ENCODE measurements around the gene TPX2.

TPX2 gene, protein sequence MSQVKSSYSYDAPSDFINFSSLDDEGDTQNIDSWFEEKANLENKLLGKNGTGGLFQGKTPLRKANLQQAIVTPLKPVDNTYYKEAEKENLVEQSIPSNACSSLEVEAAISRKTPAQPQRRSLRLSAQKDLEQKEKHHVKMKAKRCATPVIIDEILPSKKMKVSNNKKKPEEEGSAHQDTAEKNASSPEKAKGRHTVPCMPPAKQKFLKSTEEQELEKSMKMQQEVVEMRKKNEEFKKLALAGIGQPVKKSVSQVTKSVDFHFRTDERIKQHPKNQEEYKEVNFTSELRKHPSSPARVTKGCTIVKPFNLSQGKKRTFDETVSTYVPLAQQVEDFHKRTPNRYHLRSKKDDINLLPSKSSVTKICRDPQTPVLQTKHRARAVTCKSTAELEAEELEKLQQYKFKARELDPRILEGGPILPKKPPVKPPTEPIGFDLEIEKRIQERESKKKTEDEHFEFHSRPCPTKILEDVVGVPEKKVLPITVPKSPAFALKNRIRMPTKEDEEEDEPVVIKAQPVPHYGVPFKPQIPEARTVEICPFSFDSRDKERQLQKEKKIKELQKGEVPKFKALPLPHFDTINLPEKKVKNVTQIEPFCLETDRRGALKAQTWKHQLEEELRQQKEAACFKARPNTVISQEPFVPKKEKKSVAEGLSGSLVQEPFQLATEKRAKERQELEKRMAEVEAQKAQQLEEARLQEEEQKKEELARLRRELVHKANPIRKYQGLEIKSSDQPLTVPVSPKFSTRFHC

DNA sequence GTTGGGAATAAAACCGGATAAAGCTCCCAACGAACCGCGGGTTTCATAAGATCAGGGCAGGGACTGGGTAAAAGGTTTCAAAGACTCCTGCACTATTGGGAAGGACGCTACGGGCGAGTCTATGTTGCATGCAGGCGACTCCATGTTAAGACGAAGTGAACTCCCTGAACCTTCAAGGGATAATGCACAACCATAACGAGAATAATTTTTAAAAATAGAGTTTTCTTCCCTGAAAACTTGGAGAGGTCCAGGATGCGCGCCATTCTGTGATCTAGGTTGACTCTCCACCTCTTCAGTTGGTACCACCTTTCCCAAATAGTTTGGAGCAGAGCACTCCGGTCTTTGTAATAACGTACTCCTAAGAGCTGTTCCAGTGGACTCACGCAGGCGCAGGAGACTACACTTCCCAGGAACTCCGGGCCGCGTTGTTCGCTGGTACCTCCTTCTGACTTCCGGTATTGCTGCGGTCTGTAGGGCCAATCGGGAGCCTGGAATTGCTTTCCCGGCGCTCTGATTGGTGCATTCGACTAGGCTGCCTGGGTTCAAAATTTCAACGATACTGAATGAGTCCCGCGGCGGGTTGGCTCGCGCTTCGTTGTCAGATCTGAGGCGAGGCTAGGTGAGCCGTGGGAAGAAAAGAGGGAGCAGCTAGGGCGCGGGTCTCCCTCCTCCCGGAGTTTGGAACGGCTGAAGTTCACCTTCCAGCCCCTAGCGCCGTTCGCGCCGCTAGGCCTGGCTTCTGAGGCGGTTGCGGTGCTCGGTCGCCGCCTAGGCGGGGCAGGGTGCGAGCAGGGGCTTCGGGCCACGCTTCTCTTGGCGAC is at the start of gene TPX2:
Gene TPX2, plus strand, starts transcription at position 562 of the 821 bp plus-strand sequence. CDS start 18,187 bp downstream, outside the sequence.
- TF ChIP-seq Cebpa-rat (IDR thresholded peaks at IDR 0.05) = no peak
- no peaks in the 10 kb centered on the region for H3K27me3 ChIP-seq
- H3K4me3 ChIP-seq = peak within 1 kb of the TSS; percentile 80
- peaks cover 19% of the 10 kb centered on the region; the same call in 1 of the 2 replicates for H4K20me1 ChIP-seq
- peaks cover 18% of the 10 kb centered on the region for H3K36me3 ChIP-seq
- H3K9me3 ChIP-seq = no peaks in the 10 kb centered on the region
- peak within 1 kb of the TSS; percentile 74 for H3K4me2 ChIP-seq
- peak within 1 kb of the TSS; percentile 85 for H3K9ac ChIP-seq
- peak within 1 kb of the TSS; percentile 83 for H3K27ac ChIP-seq
- peaks cover 44% of the 10 kb centered on the region for H3K4me1 ChIP-seq

DNA sequence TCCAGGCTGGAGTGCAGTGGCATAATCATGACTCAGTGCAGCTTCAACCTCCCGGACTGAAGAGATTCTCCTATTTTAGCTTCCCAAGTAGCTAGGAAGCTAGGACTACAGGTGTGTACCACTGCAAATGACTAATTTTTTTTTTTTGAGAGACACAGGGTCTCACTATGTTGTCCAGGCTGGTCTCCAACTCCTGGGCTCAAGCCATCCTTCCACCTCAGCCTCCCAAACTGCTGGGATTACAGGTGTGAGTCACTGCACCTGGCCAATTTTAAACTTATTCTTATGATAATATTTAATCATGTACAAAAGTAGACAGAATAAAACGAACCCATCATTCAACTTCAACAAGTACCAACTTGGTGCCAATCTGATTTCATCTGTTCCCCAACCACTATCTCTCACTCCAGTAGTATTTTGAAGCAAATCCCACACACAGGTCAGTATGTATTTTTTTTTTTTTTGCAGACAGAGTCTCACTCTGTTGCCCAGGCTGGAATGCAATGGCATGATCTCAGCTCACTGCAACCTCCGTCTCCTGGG is 48.9 kb upstream of the TPX2 start:
- Histone ChIP-seq H3K4me2 (no peak overlapping the region), H3K9ac (no peak overlapping the region), H3K4me3 (no peak overlapping the region), H3K27ac (no peak overlapping the region), H3K9me3 (no peaks in the 10 kb centered on the region), H4K20me1 (peaks cover 12% of the 10 kb centered on the region; the same call in 1 of the 2 replicates), H3K36me3 (peaks cover 68% of the 10 kb centered on the region), H3K4me1 (peaks cover 93% of the 10 kb centered on the region), H3K27me3 (no peaks in the 10 kb centered on the region)
- no peak for TF ChIP-seq Cebpa-rat (IDR thresholded peaks at IDR 0.05)

DNA sequence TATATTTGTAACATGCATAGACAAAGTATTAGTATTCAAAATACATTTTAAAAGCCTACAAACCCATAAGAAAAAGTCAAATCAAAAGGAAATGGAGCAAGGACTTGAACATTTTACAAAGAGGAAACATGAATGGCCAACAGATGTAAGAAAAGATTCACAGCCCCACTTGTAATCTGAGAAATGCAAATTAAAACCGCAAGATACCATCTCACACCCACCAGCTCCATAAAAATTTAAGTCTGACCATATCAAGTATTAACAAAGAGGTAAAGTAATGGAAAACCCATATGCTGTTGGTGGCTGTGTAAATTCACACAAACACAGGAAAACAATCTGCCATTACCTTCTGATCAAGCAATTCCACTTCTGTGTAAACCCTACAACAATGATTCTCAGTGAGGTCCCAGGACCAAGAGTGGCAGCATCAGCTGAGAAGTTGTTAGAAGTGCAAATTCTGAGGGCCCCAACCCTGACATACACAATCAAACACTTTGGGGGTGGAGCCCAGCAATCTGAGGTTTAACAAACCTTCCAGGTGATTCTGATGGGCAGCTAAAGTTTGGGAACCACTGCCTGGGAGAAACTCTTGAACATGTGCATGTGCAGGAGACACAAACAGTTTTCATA is 47.3 kb upstream of the TPX2 start:
- Histone ChIP-seq H3K4me2 (peak overlapping the region; percentile 14; the same call in 1 of the 2 replicates), H3K4me3 (no peak overlapping the region), H3K36me3 (peaks cover 80% of the 10 kb centered on the region), H3K9me3 (no peaks in the 10 kb centered on the region), H3K9ac (no peak overlapping the region), H4K20me1 (peaks cover 23% of the 10 kb centered on the region), H3K27me3 (no peaks in the 10 kb centered on the region), H3K27ac (peak overlapping the region; percentile 47; the same call in 1 of the 2 replicates), H3K4me1 (peaks cover 85% of the 10 kb centered on the region)
- TF ChIP-seq Cebpa-rat (IDR thresholded peaks at IDR 0.05) = no peak

DNA sequence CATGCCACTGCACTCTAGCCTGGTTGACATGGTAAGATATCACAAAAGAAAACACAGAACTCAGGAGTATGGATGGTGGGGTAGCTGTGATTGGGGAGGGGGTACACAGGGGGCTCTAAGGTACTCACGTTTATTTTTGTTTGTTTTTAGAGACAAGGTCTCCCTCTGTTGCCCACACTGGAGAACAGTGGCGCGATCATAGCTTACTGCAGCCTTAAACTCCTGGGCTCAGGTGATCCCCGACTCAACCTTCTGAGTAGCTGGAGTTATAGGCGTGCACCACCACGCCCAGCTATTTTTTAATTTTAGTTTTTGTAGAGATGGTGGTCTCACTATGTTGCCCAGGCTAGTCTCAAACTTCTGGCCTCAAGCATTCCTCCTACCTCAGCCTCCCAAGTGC is 45.7 kb upstream of the TPX2 start:
- Histone ChIP-seq H3K4me2 (peak overlapping the region; percentile 70), H3K9ac (0 out of 2 replicates have a peak overlapping the region, but pooled peaks have one; percentile 54), H3K9me3 (no peaks in the 10 kb centered on the region), H3K27me3 (no peaks in the 10 kb centered on the region), H3K4me1 (peaks cover 78% of the 10 kb centered on the region), H3K27ac (no peak overlapping the region; the same call in 1 of the 2 replicates), H4K20me1 (peaks cover 29% of the 10 kb centered on the region), H3K36me3 (peaks cover 82% of the 10 kb centered on the region), H3K4me3 (no peak overlapping the region)
- TF ChIP-seq Cebpa-rat (IDR thresholded peaks at IDR 0.05) = no peak

DNA sequence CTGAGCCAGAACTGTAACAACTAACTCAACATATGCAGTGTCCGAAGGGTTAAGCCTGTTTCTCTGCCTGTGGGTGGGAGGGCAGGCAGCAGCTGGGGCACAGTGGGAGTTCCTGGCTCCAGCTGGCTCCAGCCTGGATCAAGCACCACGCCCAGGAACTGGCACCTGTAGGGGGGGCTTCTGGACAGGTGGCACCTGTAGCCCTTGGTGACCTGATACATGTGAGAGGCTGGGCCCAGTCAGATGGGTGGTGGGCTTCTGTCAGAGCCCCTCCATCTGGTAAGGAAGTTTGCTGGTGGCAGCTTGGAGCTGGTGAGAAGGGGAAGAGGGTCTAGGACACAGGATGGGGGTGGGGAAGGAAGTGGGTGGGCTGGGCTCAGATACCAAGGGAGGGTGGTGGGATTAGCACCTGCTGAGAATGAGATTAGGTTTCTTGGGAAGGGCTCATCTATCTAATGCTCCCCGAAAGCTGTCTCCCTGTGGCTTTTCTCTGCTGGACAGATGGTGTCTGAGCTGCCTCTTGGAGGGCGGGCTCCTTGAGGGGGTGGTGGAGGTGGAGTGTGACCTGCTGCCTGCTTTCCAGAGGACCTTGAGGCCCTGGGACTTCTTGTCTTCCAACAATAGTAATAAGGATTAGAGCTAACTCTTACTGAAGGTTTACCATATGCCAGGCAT is 45.0 kb upstream of the TPX2 start:
- H3K9me3 ChIP-seq = no peaks in the 10 kb centered on the region
- TF ChIP-seq Cebpa-rat (IDR thresholded peaks at IDR 0.05) = no peak
- H3K36me3 ChIP-seq = peaks cover 83% of the 10 kb centered on the region
- H3K27me3 ChIP-seq = no peaks in the 10 kb centered on the region
- H3K27ac ChIP-seq = peak overlapping the region; percentile 67
- peaks cover 79% of the 10 kb centered on the region for H3K4me1 ChIP-seq
- H4K20me1 ChIP-seq = peaks cover 37% of the 10 kb centered on the region
- H3K4me3 ChIP-seq = no peak overlapping the region
- peak overlapping the region; percentile 54; the same call in 1 of the 2 replicates for H3K9ac ChIP-seq
- peak overlapping the region; percentile 70 for H3K4me2 ChIP-seq

DNA sequence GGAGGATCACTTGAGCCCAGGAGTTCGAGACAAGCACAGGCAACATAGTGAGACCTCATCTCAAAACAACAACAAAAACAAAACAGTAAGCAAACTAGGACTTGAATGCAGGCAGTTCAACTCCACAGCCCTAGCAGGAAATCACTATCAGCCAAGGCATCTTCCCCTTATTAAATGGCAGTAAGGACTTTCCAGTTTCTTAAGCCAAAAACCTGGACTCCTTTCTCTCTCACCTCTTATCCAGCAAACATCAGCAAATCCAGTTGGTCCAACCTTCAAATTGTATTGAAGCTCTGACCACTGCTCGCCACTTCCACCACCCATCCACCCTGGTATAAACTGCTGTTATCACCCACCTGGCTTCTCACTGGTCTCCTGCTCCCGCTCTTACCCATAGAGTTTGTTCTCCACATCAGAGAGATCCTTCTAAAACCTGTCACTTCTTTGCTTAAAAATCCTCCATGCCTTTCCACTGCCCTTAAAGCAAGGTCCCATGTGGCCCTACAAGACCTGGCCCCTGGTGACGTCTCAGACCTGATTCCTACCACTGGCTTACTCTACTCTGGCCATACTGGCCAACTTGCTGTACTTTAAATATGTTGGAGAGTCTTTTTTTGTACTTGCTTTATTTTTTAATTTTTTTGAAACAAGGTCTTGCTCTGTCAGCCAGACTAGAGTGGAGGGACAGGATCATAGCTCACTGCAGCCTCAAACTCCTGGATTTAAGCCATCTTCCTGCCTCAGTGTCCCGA is 44.1 kb upstream of the TPX2 start:
- no peak for TF ChIP-seq Cebpa-rat (IDR thresholded peaks at IDR 0.05)
- Histone ChIP-seq H3K9me3 (no peaks in the 10 kb centered on the region), H3K27me3 (no peaks in the 10 kb centered on the region), H3K4me2 (peak overlapping the region; percentile 70), H3K4me3 (no peak overlapping the region), H3K27ac (peak overlapping the region; percentile 67), H4K20me1 (peaks cover 46% of the 10 kb centered on the region), H3K36me3 (peaks cover 84% of the 10 kb centered on the region), H3K9ac (peak overlapping the region; percentile 54; the same call in 1 of the 2 replicates), H3K4me1 (peaks cover 80% of the 10 kb centered on the region)

DNA sequence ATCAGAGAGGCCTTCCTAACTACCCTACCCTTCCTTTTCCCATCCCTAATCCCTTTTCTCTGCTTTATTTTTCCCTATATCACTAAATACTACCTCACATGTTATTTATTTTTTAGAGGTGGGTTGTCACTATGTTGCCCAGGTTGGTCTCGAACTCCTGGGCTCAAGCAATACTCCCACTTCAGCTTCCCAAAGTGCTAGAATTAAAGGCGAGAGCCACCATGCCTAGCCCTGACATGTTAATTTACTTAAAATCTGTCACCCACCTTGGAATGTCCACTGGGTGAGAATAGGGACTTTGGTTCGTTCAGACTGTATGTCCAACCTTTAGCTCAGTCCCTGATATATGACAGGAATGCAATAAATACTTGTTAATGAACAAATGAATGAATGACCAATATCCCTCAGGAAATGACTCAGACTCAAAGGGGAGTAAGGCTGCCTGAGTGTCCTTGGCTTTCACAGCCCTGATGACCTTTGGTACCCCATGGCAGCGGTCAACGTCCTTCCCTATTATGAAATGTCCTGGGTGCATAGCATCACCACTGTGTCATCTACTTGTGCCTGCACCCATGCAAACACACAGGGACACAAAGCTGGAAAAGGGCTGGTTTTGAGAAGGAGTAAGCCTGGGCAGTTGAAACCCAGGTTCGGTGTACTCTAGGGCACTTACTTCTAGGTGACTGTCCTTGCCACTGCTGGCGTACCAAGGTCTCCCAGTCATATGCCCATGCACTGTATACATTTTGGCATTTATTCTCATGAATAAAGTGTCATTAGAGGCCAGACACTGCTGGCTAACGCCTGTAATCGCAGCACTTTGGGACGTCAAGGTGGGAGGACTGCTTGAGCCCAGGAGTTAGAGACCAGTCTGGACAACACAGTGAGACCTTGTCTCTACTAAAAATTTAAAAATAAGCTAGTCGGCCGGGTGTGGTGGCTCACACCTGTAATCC is 43.0 kb upstream of the TPX2 start:
- TF ChIP-seq Cebpa-rat (IDR thresholded peaks at IDR 0.05) = no peak
- no peaks in the 10 kb centered on the region for H3K9me3 ChIP-seq
- peaks cover 80% of the 10 kb centered on the region for H3K4me1 ChIP-seq
- H3K9ac ChIP-seq = no peak overlapping the region
- peak overlapping the region; percentile 70 for H3K4me2 ChIP-seq
- no peaks in the 10 kb centered on the region for H3K27me3 ChIP-seq
- H3K4me3 ChIP-seq = no peak overlapping the region
- H3K36me3 ChIP-seq = peaks cover 85% of the 10 kb centered on the region
- H4K20me1 ChIP-seq = peaks cover 49% of the 10 kb centered on the region
- peak overlapping the region; percentile 67; the same call in 1 of the 2 replicates for H3K27ac ChIP-seq

Data from BLaER1 (cell line).